Astrocyte (in vitro differentiated cells and primary cell): ENCODE results near the gene MICALL2.

Source experiments
- CTCF ChIP-seq: IDR thresholded peaks from 2 replicates; pipeline ENCODE4 v1.5.1; 2011; ENCODE audit warnings: low read depth, mild to moderate bottlenecking, inconsistent platforms, low read length, moderate library complexity; ENCODE audit not compliant: insufficient read depth
- EZH2 ChIP-seq: IDR thresholded peaks from 2 replicates; pipeline ENCODE4 v1.6.1; 2012; ENCODE audit warnings: mild to moderate bottlenecking, low read length, inconsistent platforms; ENCODE audit not compliant: insufficient read depth

DNA sequence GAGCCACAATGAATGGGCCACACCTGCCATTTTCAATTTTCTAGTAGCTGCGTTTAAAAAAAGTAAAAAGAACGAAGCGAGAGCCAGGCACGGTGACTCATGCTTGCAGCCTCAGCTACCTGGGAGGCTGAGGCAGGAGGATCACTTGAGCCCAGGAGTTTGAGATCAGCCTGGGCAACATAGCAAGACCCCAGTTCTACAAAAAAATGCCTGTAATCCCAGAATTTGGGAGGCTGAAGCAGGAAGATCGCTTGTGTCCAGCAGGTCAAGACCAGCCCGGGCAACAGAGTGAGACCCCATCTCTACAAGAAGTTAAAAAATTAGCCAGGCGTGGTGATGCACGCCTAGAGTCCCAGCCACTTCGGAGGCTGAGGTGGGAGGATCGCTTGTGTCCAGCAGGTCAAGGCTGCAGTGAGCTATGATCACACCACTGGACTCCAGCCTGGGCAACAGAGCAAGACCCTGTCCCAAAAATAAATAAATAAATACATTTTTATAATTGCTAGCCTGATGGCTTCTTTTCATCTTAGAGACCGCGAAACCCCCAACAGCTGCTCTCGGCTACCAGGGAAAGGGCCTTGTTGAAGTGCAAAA lies 32.1 kb downstream of the MICALL2 start:
- TF ChIP-seq EZH2 (no peak), CTCF (no peak)
